H1 (cell line): ENCODE data around the gene CASP9. TPM values are rescaled to one million over a fixed set of nuclear protein-coding genes. Genes with fewer than 3 reads are reported as not detected.

Experiments
- CTCF ChIA-PET: fragments of 300-600 bp; sonication (Branson Sonifier 250); formaldehyde crosslinking; loops from one replicate; lab custom pipeline; 2021; ENCODE audit not compliant: partially characterized antibody; lab: Charles Lee
- POLR2A ChIA-PET: fragments of 300-600 bp; sonication (Branson Sonifier 250); formaldehyde crosslinking; loops from one replicate; lab custom pipeline; 2021; ENCODE audit warnings: inconsistent platforms; ENCODE audit not compliant: partially characterized antibody; lab: Charles Lee
- DNase-seq, 2 experiments: peaks; one replicate each; pipeline versions ENCODE4 v3.0.0 to v3.0.0-alpha.2; 2010 to 2022; ENCODE audit warnings: low spot score in 2 of 2, low read depth in 1 of 2, mixed read lengths in 1 of 2
- FAIRE-seq: peaks from 2 replicates; lab custom pipeline; 2011; peaks lifted over from hg19 to GRCh38; lab: Jason Lieb, UNC
- H2AFZ ChIP-seq: 2 replicates; pipeline ENCODE4 v1.8.1; 2012; ENCODE audit warnings: low read length, inconsistent platforms
- H2AK5ac ChIP-seq: 2 replicates; pipeline ENCODE4 v1.6.1; 2013; ENCODE audit warnings: low read depth, low read length
- H2BK120ac ChIP-seq: replicated peaks from 2 replicates; pipeline ENCODE3; 2013; ENCODE audit warnings: low read depth, low read length, inconsistent platforms
- H2BK12ac ChIP-seq: 2 replicates; pipeline ENCODE4 v1.6.1; 2013; ENCODE audit warnings: low read depth, low read length
- H2BK15ac ChIP-seq: 2 replicates; pipeline ENCODE4 v1.6.1; 2013; ENCODE audit warnings: low read length
- H2BK20ac ChIP-seq: 2 replicates; pipeline ENCODE4 v1.6.1; 2013; ENCODE audit warnings: low read length
- H2BK5ac ChIP-seq: 2 replicates; pipeline ENCODE4 v1.6.1; 2013; ENCODE audit warnings: low read depth, low read length
- H3K14ac ChIP-seq: 2 replicates; pipeline ENCODE4 v1.6.1; 2013; ENCODE audit warnings: inconsistent platforms; ENCODE audit not compliant: insufficient read length
- H3K18ac ChIP-seq: 2 replicates; pipeline ENCODE4 v1.6.1; 2013; ENCODE audit warnings: low read length; ENCODE audit errors: extremely low read depth
- H3K23ac ChIP-seq: 2 replicates; pipeline ENCODE4 v1.6.1; 2013; ENCODE audit warnings: inconsistent platforms; ENCODE audit not compliant: insufficient read length
- H3K23me2 ChIP-seq: 2 replicates; pipeline ENCODE4 v1.6.1; 2013; ENCODE audit warnings: low read depth, low read length
- H3K27ac ChIP-seq: 2 replicates; pipeline ENCODE4 v1.6.1; 2011; ENCODE audit warnings: low read depth, low read length, inconsistent platforms
- H3K27me3 ChIP-seq, 4 experiments: replicated peaks in 1 of 4; 1 replicate in 1 of 4; 2 replicates in 3 of 4; pipeline versions ENCODE4 v1.6.1 to v1.8.1; 2011 to 2013; ENCODE audit warnings: low read length in 3 of 4, mild to moderate bottlenecking in 3 of 4, inconsistent platforms in 2 of 4, mixed read lengths in 2 of 4, moderate library complexity in 1 of 4; ENCODE audit not compliant: control insufficient read depth in 3 of 4, insufficient read depth in 3 of 4; ENCODE audit errors: extremely low read depth in 1 of 4
- H3K36me3 ChIP-seq, 4 experiments: 2 replicates each; pipeline versions ENCODE4 v1.6.1 to v1.8.1; 2011 to 2013; ENCODE audit warnings: mild to moderate bottlenecking in 4 of 4, low read length in 3 of 4, moderate library complexity in 2 of 4, control low read depth in 1 of 4, inconsistent platforms in 1 of 4; ENCODE audit not compliant: insufficient read depth in 4 of 4, control insufficient read depth in 2 of 4
- H3K4ac ChIP-seq: replicated peaks from 2 replicates; pipeline ENCODE3; 2013; ENCODE audit warnings: low read length, low read depth, mixed read lengths, inconsistent platforms; ENCODE audit not compliant: insufficient read length
- H3K4me1 ChIP-seq, 4 experiments: replicated peaks in 1 of 4; 1 replicate in 1 of 4; 2 replicates in 3 of 4; pipeline versions ENCODE4 v1.6.1 to v1.8.1; 2011 to 2013; ENCODE audit warnings: low read length in 3 of 4, inconsistent platforms in 2 of 4, mixed read lengths in 1 of 4; ENCODE audit not compliant: insufficient read depth in 4 of 4, control insufficient read depth in 3 of 4
- H3K4me2 ChIP-seq, 2 experiments: 2 replicates each; pipeline versions ENCODE4 v1.6.1 to v1.8.1; 2011 to 2013; ENCODE audit warnings: low read depth in 2 of 2, low read length in 2 of 2, control low read depth in 1 of 2, inconsistent platforms in 1 of 2, mild to moderate bottlenecking in 1 of 2; ENCODE audit not compliant: insufficient read depth in 1 of 2
- H3K4me3 ChIP-seq, 4 experiments: fragments of 200-600, 300-600 bp in 1 of 4; sonication (generic), shearing (Covaris generic), sonication (Bioruptor Twin) in 1 of 4; 2 replicates each; pipeline versions ENCODE4 v1.5.1 to v1.8.1; 2011 to 2016; ENCODE audit warnings: low read length in 4 of 4, low read depth in 3 of 4, control low read depth in 2 of 4, inconsistent platforms in 2 of 4, mild to moderate bottlenecking in 2 of 4, mixed read lengths in 1 of 4, moderate library complexity in 1 of 4; ENCODE audit not compliant: insufficient read depth in 2 of 4; ENCODE audit errors: extremely low read depth in 1 of 4
- H3K56ac ChIP-seq: replicated peaks from 2 replicates; pipeline ENCODE3; 2013; ENCODE audit warnings: low read depth, mild to moderate bottlenecking, mixed read lengths, low read length, inconsistent platforms; ENCODE audit not compliant: insufficient read length
- H3K79me1 ChIP-seq: 2 replicates; pipeline ENCODE4 v1.6.1; 2013; ENCODE audit warnings: low read depth, low read length, control low read depth
- H3K79me2 ChIP-seq, 2 experiments: 2 replicates each; pipeline versions ENCODE4 v1.6.1 to v1.8.1; 2012 to 2013; ENCODE audit warnings: low read length in 2 of 2, mild to moderate bottlenecking in 2 of 2, inconsistent platforms in 1 of 2; ENCODE audit not compliant: insufficient read depth in 2 of 2, control insufficient read depth in 1 of 2
- H3K9ac ChIP-seq, 4 experiments: replicated peaks in 1 of 4; 1 replicate in 1 of 4; 2 replicates in 3 of 4; pipeline versions ENCODE4 v1.6.1 to v1.8.1; 2011 to 2013; ENCODE audit warnings: low read depth in 3 of 4, low read length in 3 of 4, control low read depth in 2 of 4, mild to moderate bottlenecking in 2 of 4, moderate library complexity in 2 of 4, inconsistent platforms in 1 of 4; ENCODE audit errors: extremely low read depth in 1 of 4
- H3K9me3 ChIP-seq, 2 experiments: 2 replicates each; pipeline versions ENCODE4 v1.6.1 to v1.8.1; 2012 to 2013; ENCODE audit warnings: mild to moderate bottlenecking in 2 of 2, moderate library complexity in 2 of 2, control low read depth in 1 of 2, inconsistent platforms in 1 of 2, low read depth in 1 of 2, low read length in 1 of 2, mixed read lengths in 1 of 2; ENCODE audit not compliant: insufficient read depth in 2 of 2
- H4K20me1 ChIP-seq, 2 experiments: replicated peaks in 1 of 2; 2 replicates each; pipeline versions ENCODE3 to v1.8.1; 2011 to 2013; ENCODE audit warnings: inconsistent platforms in 2 of 2, low read length in 2 of 2, mild to moderate bottlenecking in 1 of 2; ENCODE audit not compliant: insufficient read depth in 2 of 2, control insufficient read depth in 1 of 2
- H4K5ac ChIP-seq: 2 replicates; pipeline ENCODE4 v1.6.1; 2013; ENCODE audit warnings: low read length, low read depth, mixed read lengths, inconsistent platforms; ENCODE audit not compliant: insufficient read length
- H4K8ac ChIP-seq: 2 replicates; pipeline ENCODE4 v1.8.0; 2013; ENCODE audit warnings: mild to moderate bottlenecking, moderate library complexity, low read length, inconsistent platforms; ENCODE audit not compliant: insufficient read depth; ENCODE audit errors: extremely low read depth
- H4K91ac ChIP-seq: replicated peaks from 2 replicates; pipeline ENCODE3; 2013; ENCODE audit warnings: low read length, mixed read lengths, inconsistent platforms; ENCODE audit not compliant: insufficient read length
- ASH2L ChIP-seq: fragments of 200-600, 300-600 bp; sonication (generic); IDR thresholded peaks from one replicate; pipeline ENCODE4 v1.7.1; 2017; ENCODE audit warnings: low read length
- ATF2 ChIP-seq: IDR thresholded peaks from 2 replicates; pipeline ENCODE4 v1.6.1; 2012; ENCODE audit warnings: low read length, inconsistent platforms
- CTBP2 ChIP-seq: IDR thresholded peaks from 2 replicates; pipeline ENCODE4 v1.7.0; 2011; ENCODE audit warnings: borderline replicate concordance, mild to moderate bottlenecking, moderate library complexity, mixed read lengths, low read length; ENCODE audit not compliant: insufficient read depth, insufficient read length
- EP300 ChIP-seq, 2 experiments: IDR thresholded peaks; 1 replicate in 1 of 2; 2 replicates in 1 of 2; pipeline ENCODE4 v1.6.1; 2011 to 2012; ENCODE audit warnings: low read depth in 2 of 2, low read length in 2 of 2, mild to moderate bottlenecking in 2 of 2, borderline replicate concordance in 1 of 2, inconsistent platforms in 1 of 2, moderate library complexity in 1 of 2
- GTF2F1 ChIP-seq: IDR thresholded peaks from 2 replicates; pipeline ENCODE4 v1.6.1; 2012; ENCODE audit warnings: low read depth, low read length, improper control_type of control experiment, borderline replicate concordance
- HDAC6 ChIP-seq: IDR thresholded peaks from one replicate; pipeline ENCODE4 v1.7.1; 2012; ENCODE audit warnings: low read depth, mild to moderate bottlenecking, inconsistent platforms, low read length, moderate library complexity
- KDM1A ChIP-seq: fragments of 200-600, 300-600 bp; sonication (generic); IDR thresholded peaks from 2 replicates; pipeline ENCODE4 v1.7.1; 2016; ENCODE audit warnings: mild to moderate bottlenecking, low read length, borderline replicate concordance
- MAX ChIP-seq: IDR thresholded peaks from 2 replicates; pipeline ENCODE4 v1.6.1; 2012; ENCODE audit warnings: inconsistent platforms
- RBBP5 ChIP-seq: IDR thresholded peaks from 2 replicates; pipeline ENCODE4 v1.7.1; 2012; ENCODE audit warnings: low read depth, mild to moderate bottlenecking, inconsistent platforms, low read length, moderate library complexity, borderline replicate concordance
- RFX5 ChIP-seq: IDR thresholded peaks from 2 replicates; pipeline ENCODE4 v1.6.1; 2011; ENCODE audit warnings: low read depth, low read length, improper control_type of control experiment, borderline replicate concordance
- SIX5 ChIP-seq: IDR thresholded peaks from 2 replicates; pipeline ENCODE4 v1.6.1; 2011; ENCODE audit warnings: mild to moderate bottlenecking, low read depth, low read length
- TAF1 ChIP-seq: IDR thresholded peaks from 2 replicates; pipeline ENCODE4 v1.6.1; 2011; ENCODE audit warnings: mild to moderate bottlenecking, low read depth, low read length
- TCF12 ChIP-seq: IDR thresholded peaks from 2 replicates; pipeline ENCODE4 v1.6.1; 2011; ENCODE audit warnings: low read depth, mild to moderate bottlenecking, low read length
- WGBS, 2 experiments: shearing (Covaris generic) in 1 of 2; methylation state at CpG; one replicate each; pipeline versions ENCODE4 v1.1.6 to v1.1.7; 2013 to 2015; ENCODE audit warnings: low lambda C conversion rate in 2 of 2, mixed read lengths in 2 of 2, inconsistent platforms in 1 of 2, low coverage in 1 of 2, missing lambda C conversion rate in 1 of 2; ENCODE audit not compliant: insufficient replicate concordance in 2 of 2, insufficient coverage in 1 of 2, insufficient read length in 1 of 2; ENCODE audit errors: extremely low coverage in 1 of 2, missing lambda C conversion rate in 1 of 2; 5-methylcytosine and 5-hydroxymethylcytosine counted together
- polyA plus RNA-seq, 7 experiments: library from polyadenylated mRNA; depleted of rRNA in 3 of 7; stranded (reverse) in 5 of 7; unstranded in 2 of 7; fragments of >200 nt in 5 of 7; fragments of 200-250 nt in 2 of 7; gene quantifications; 1 replicate in 5 of 7; 2 replicates in 1 of 7; 4 replicates in 1 of 7; pipeline versions ENCODE4 v1.2.1 to v1.2.3, GENCODE V29; 2011 to 2013; ENCODE audit warnings: missing spikeins in 2 of 7, mixed read lengths in 2 of 7
- total RNA-seq: library from RNA; stranded (reverse); fragmentation: NEBNext Ultra II Directional; extraction: Animal tissue kit (Norgen Biotek cat#: 25700); gene quantifications from 2 replicates; pipeline ENCODE4 v1.2.1, GENCODE V29; 2021

The CASP9 gene
- total and polyA plus RNA-seq, 2 of the 8 experiments (the other 6 are each of a cell fraction or from before 2014, with no cell fraction given): 14.8 to 36.3 TPM

GRCh38 chr1:15460708-15461095 is 63.3 kb downstream of the CASP9 start:
- H3K56ac ChIP-seq: no peak overlapping the region
- no peak overlapping the region for H3K14ac ChIP-seq
- no peak overlapping the region for H2BK5ac ChIP-seq
- DNase-seq (no peak), FAIRE-seq (no peak)
- H3K27me3 ChIP-seq: no peaks in the 10 kb centered on the region
- ChIA-PET CTCF (no interaction called here), POLR2A (interaction anchor here (0.6 kb wide), 1 partner anchor 38 kb away, joined by 3 read pairs; no protein-coding TSS in a partner anchor)
- no peak overlapping the region for H2BK20ac ChIP-seq
- H3K23ac ChIP-seq: no peak overlapping the region
- H3K9me3 ChIP-seq: no peaks in the 10 kb centered on the region
- no peak overlapping the region for H4K8ac ChIP-seq
- no peak overlapping the region for H3K9ac ChIP-seq
- no peak overlapping the region for H2AFZ ChIP-seq
- H4K20me1 ChIP-seq: peaks cover 0 to 1% of the 10 kb centered on the region in 2 experiments
- H3K4ac ChIP-seq: no peak overlapping the region
- H4K5ac ChIP-seq: no peak overlapping the region
- no peaks in the 10 kb centered on the region for H3K79me2 ChIP-seq
- no peak overlapping the region for H3K27ac ChIP-seq
- H2BK15ac ChIP-seq: no peak overlapping the region
- no peak overlapping the region for H3K4me2 ChIP-seq
- no peak overlapping the region for H4K91ac ChIP-seq
- H3K18ac ChIP-seq: no peak overlapping the region
- no peaks in the 10 kb centered on the region for H3K79me1 ChIP-seq
- no peak overlapping the region for H2BK12ac ChIP-seq
- H3K23me2 ChIP-seq: no peaks in the 10 kb centered on the region
- H3K36me3 ChIP-seq: no peaks in the 10 kb centered on the region
- no peak overlapping the region for H2AK5ac ChIP-seq
- H3K4me1 ChIP-seq: no peaks in the 10 kb centered on the region
- WGBS, 2 experiments: 93% methylated on average over 9 of the region's 9 CpGs; no CpG with 5 or more reads in 1 of the 2 experiments
- H3K4me3 ChIP-seq: no peak overlapping the region
- H2BK120ac ChIP-seq: no peak overlapping the region
- TF ChIP-seq ATF2 (no peak), ASH2L (no peak), RFX5 (no peak), TCF12 (no peak), HDAC6 (no peak), SIX5 (no peak), MAX (no peak), GTF2F1 (no peak), TAF1 (no peak), CTBP2 (no peak), RBBP5 (no peak), KDM1A (no peak), EP300 (IDR thresholded peaks at IDR 0.05; ENCODE audit: borderline replicate concordance in 1 of 2, low read depth in 2 of 2, low read length in 2 of 2) (no peak)
